Measurements from ENCODE around the gene ILK.

DNA sequence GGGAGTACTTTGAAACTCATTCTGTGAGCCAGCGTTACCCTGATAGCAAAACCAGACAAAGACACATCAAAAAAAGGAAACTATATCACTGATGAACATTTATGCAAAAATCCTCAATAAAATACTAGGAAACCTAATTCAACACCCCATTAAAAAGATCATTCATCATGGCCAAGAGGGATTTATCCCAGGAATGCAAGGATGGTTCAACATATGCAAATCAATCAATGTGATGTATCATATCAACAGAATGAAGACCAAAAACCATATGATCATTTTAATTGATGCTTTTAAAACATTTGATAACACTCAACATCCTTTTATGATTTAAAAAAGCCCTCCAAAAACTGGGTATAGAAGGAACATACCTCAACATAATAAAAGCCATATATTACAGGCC, 20.0 kb upstream of the ILK start:
- TF ChIP-seq, protein P1, sequence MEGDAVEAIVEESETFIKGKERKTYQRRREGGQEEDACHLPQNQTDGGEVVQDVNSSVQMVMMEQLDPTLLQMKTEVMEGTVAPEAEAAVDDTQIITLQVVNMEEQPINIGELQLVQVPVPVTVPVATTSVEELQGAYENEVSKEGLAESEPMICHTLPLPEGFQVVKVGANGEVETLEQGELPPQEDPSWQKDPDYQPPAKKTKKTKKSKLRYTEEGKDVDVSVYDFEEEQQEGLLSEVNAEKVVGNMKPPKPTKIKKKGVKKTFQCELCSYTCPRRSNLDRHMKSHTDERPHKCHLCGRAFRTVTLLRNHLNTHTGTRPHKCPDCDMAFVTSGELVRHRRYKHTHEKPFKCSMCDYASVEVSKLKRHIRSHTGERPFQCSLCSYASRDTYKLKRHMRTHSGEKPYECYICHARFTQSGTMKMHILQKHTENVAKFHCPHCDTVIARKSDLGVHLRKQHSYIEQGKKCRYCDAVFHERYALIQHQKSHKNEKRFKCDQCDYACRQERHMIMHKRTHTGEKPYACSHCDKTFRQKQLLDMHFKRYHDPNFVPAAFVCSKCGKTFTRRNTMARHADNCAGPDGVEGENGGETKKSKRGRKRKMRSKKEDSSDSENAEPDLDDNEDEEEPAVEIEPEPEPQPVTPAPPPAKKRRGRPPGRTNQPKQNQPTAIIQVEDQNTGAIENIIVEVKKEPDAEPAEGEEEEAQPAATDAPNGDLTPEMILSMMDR (IDR thresholded peaks at IDR 0.05): no peak
- no peak for TF ChIP-seq POLR2A (IDR thresholded peaks at IDR 0.05; ENCODE audit: low read depth)
- TF ChIP-seq POLR2AphosphoS5 (IDR thresholded peaks at IDR 0.05): no peak

Data from esophagus muscularis mucosa (tissue), 3 donors.